ENCODE data around the gene FOXO3.

DNA sequence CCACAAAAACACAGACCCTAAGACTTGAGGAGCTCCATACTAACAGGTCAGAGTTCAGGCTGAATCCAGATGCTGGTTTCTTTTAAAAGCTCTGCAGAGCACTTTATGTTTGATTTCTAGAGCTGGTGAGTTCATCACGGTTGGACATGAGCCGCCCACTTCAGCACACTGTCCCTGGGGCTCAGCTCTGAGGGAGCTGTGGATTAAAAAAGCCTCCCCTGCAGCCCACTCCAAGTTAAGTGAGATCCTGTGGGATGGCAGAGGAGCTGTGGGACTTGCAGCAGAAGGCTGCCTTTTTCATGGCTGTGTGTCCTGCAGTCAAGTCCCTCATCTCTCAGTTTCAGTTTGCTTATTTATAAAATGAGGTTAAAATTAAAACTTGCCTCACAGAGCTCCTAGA lies 110.5 kb downstream of the FOXO3 start:
- TF ChIP-seq, protein P1, sequence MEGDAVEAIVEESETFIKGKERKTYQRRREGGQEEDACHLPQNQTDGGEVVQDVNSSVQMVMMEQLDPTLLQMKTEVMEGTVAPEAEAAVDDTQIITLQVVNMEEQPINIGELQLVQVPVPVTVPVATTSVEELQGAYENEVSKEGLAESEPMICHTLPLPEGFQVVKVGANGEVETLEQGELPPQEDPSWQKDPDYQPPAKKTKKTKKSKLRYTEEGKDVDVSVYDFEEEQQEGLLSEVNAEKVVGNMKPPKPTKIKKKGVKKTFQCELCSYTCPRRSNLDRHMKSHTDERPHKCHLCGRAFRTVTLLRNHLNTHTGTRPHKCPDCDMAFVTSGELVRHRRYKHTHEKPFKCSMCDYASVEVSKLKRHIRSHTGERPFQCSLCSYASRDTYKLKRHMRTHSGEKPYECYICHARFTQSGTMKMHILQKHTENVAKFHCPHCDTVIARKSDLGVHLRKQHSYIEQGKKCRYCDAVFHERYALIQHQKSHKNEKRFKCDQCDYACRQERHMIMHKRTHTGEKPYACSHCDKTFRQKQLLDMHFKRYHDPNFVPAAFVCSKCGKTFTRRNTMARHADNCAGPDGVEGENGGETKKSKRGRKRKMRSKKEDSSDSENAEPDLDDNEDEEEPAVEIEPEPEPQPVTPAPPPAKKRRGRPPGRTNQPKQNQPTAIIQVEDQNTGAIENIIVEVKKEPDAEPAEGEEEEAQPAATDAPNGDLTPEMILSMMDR (IDR thresholded peaks at IDR 0.05): no peak
- no peak for TF ChIP-seq POLR2A (IDR thresholded peaks at IDR 0.05)

All from lower leg skin (tissue), 3 donors.